K562 (cell line): Measurements from ENCODE around the gene ELF3. TPM values are rescaled to one million over a fixed set of nuclear protein-coding genes. Genes with fewer than 3 reads are reported as not detected.

Source experiments
- CGGBP1 ChIP-seq: fragments of 250-450 bp; sonication (Bioruptor Pico); IDR thresholded peaks from 2 replicates; pipeline ENCODE4 v1.9.0; 2021; ENCODE audit warnings: mild to moderate bottlenecking
- HNRNPLL ChIP-seq: fragments of 200-400 bp; formaldehyde crosslinking; IDR thresholded peaks from 2 replicates; pipeline ENCODE4 v1.6.1; 2017; ENCODE audit warnings: low read length, low read depth, mild to moderate bottlenecking; ENCODE audit not compliant: poor library complexity, severe bottlenecking
- LARP7 ChIP-seq: fragments of 450-650 bp; IDR thresholded peaks from 2 replicates; pipeline ENCODE4 v1.6.1; 2016
- PHF20 ChIP-seq: fragments of 450-650 bp; IDR thresholded peaks from 2 replicates; pipeline ENCODE4 v1.6.1; 2018; ENCODE audit not compliant: partially characterized antibody
- RNF2 ChIP-seq: sonication (generic); IDR thresholded peaks from 2 replicates; pipeline ENCODE4 v1.6.1; 2016
- SREBF1 ChIP-seq: fragments of 150-350 bp; IDR thresholded peaks from 2 replicates; pipeline ENCODE4 v1.6.1; 2014; ENCODE audit warnings: antibody characterized with exemption, low read depth, low read length, borderline replicate concordance
- SRSF7 ChIP-seq: fragments of 200-400 bp; formaldehyde crosslinking; optimal IDR thresholded peaks from 2 replicates; pipeline ENCODE3; 2017; ENCODE audit warnings: mild to moderate bottlenecking, low read depth, low read length
- ZNF589 ChIP-seq: fragments of 200-800 bp; sonication (Bioruptor generic); IDR thresholded peaks from 2 replicates; pipeline ENCODE4 v1.6.1; 2016; ENCODE audit warnings: low read depth, missing genetic modification characterization, missing compliant biosample characterization
- polyA plus RNA-seq, 8 experiments: library from polyadenylated mRNA; depleted of rRNA in 4 of 8; stranded (reverse) in 5 of 8; unstranded in 3 of 8; fragments of >200 nt; fragmentation: Nextera tagmentation in 2 of 8; fragmentation: Illumina TruSeq in 1 of 8; extraction: Ambion mirVana in 2 of 8; extraction: Trizol in 1 of 8; gene quantifications; 2 replicates each; pipeline versions ENCODE4 v1.2.1 to v1.2.3, GENCODE V29; 2011 to 2014; ENCODE audit warnings: inconsistent platforms in 1 of 8, missing spikeins in 1 of 8
- total RNA-seq, 7 experiments: library from RNA; depleted of rRNA in 6 of 7; stranded (reverse); fragments of >200 nt in 6 of 7; fragmentation: Illumina TruSeq in 2 of 7; extraction: Trizol in 2 of 7; gene quantifications; 2 replicates each; pipeline versions ENCODE4 v1.2.1 to v1.2.3, GENCODE V29; 2011 to 2021; ENCODE audit warnings: low replicate concordance in 1 of 7
- TF ChIP-seq, protein P1 (sequence below), 2 experiments: fragments of 150-350 bp in 1 of 2; IDR thresholded peaks; 2 replicates each; pipeline ENCODE4 v1.6.1; 2012 to 2016; ENCODE audit warnings: low read depth in 2 of 2, low read length in 2 of 2, mild to moderate bottlenecking in 1 of 2, moderate library complexity in 1 of 2
- TF ChIP-seq, protein P2 (sequence below), 3 experiments: fragments of 200-800 bp in 1 of 3; fragments of 250-450 bp in 1 of 3; fragments of 450-650 bp in 1 of 3; sonication (Bioruptor Pico) in 1 of 3; sonication (Bioruptor generic) in 1 of 3; formaldehyde crosslinking in 1 of 3; IDR thresholded peaks; 2 replicates each; pipeline versions ENCODE4 v1.6.1 to v1.8.0; 2016 to 2022; ENCODE audit warnings: mild to moderate bottlenecking in 2 of 3, missing genetic modification characterization in 2 of 3, missing compliant biosample characterization in 1 of 3, moderate library complexity in 1 of 3

ELF3 gene
- total and polyA plus RNA-seq, 9 of the 15 experiments (the other 6 are each of a cell fraction or from before 2014, with no cell fraction given) = 0.03 to 1.2 (median 0.07) TPM; not detected in 4

DNA sequence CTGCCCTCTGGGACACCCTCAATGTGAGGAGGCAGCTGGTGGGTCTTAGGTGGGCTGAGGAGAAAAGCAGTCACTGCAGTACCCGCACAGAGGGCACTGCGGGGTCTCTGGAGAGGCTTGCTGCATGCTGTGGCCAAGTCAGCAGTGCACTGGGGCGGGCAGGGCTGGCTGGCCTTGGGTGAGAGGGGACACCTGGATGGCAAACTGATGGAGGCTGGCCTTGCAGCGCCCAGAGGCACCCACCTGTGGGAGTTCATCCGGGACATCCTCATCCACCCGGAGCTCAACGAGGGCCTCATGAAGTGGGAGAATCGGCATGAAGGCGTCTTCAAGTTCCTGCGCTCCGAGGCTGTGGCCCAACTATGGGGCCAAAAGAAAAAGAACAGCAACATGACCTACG, 3.2 kb downstream of the ELF3 start (continued):
- TF ChIP-seq, protein P1, sequence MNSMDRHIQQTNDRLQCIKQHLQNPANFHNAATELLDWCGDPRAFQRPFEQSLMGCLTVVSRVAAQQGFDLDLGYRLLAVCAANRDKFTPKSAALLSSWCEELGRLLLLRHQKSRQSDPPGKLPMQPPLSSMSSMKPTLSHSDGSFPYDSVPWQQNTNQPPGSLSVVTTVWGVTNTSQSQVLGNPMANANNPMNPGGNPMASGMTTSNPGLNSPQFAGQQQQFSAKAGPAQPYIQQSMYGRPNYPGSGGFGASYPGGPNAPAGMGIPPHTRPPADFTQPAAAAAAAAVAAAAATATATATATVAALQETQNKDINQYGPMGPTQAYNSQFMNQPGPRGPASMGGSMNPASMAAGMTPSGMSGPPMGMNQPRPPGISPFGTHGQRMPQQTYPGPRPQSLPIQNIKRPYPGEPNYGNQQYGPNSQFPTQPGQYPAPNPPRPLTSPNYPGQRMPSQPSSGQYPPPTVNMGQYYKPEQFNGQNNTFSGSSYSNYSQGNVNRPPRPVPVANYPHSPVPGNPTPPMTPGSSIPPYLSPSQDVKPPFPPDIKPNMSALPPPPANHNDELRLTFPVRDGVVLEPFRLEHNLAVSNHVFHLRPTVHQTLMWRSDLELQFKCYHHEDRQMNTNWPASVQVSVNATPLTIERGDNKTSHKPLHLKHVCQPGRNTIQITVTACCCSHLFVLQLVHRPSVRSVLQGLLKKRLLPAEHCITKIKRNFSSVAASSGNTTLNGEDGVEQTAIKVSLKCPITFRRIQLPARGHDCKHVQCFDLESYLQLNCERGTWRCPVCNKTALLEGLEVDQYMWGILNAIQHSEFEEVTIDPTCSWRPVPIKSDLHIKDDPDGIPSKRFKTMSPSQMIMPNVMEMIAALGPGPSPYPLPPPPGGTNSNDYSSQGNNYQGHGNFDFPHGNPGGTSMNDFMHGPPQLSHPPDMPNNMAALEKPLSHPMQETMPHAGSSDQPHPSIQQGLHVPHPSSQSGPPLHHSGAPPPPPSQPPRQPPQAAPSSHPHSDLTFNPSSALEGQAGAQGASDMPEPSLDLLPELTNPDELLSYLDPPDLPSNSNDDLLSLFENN (IDR thresholded peaks at IDR 0.05; ENCODE audit: low read depth in 2 of 2, low read length in 2 of 2) = no peak
- TF ChIP-seq CGGBP1 (CRISPR knock-in tag) (no peak), ZNF589 (CRISPR knock-in tag) (no peak), SRSF7 (no peak), LARP7 (no peak), HNRNPLL (no peak), SREBF1 (no peak), RNF2 (no peak), PHF20 (no peak)
- TF ChIP-seq, protein P2, sequence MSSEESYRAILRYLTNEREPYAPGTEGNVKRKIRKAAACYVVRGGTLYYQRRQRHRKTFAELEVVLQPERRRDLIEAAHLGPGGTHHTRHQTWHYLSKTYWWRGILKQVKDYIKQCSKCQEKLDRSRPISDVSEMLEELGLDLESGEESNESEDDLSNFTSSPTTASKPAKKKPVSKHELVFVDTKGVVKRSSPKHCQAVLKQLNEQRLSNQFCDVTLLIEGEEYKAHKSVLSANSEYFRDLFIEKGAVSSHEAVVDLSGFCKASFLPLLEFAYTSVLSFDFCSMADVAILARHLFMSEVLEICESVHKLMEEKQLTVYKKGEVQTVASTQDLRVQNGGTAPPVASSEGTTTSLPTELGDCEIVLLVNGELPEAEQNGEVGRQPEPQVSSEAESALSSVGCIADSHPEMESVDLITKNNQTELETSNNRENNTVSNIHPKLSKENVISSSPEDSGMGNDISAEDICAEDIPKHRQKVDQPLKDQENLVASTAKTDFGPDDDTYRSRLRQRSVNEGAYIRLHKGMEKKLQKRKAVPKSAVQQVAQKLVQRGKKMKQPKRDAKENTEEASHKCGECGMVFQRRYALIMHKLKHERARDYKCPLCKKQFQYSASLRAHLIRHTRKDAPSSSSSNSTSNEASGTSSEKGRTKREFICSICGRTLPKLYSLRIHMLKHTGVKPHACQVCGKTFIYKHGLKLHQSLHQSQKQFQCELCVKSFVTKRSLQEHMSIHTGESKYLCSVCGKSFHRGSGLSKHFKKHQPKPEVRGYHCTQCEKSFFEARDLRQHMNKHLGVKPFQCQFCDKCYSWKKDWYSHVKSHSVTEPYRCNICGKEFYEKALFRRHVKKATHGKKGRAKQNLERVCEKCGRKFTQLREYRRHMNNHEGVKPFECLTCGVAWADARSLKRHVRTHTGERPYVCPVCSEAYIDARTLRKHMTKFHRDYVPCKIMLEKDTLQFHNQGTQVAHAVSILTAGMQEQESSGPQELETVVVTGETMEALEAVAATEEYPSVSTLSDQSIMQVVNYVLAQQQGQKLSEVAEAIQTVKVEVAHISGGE (CRISPR knock-in tag; IDR thresholded peaks at IDR 0.05) = no peak
